Gastroesophageal sphincter (tissue), 3 donors: ENCODE measurements around the gene HRH3.

Experiments used
- POLR2A ChIP-seq, 2 donors: fragments of 450-650 bp; IDR thresholded peaks; one replicate each; pipeline ENCODE4 v1.6.1; 2017; ENCODE audit warnings: antibody characterized with exemption in 2 of 2, mild to moderate bottlenecking in 2 of 2, moderate library complexity in 1 of 2
- POLR2AphosphoS5 ChIP-seq: sonication (generic); formaldehyde crosslinking; IDR thresholded peaks from one replicate; pipeline ENCODE4 v1.6.1; 2017; ENCODE audit warnings: antibody characterized with exemption
- TF ChIP-seq, protein P1 (sequence below), 4 experiments: fragments of 200-600 bp in 2 of 4; fragments of 450-650 bp in 2 of 4; sonication (generic) in 1 of 4; IDR thresholded peaks; one replicate each; pipeline ENCODE4 v1.5.1; 2017 to 2019; ENCODE audit warnings: antibody characterized with exemption in 4 of 4, mild to moderate bottlenecking in 2 of 4, moderate library complexity in 2 of 4

DNA sequence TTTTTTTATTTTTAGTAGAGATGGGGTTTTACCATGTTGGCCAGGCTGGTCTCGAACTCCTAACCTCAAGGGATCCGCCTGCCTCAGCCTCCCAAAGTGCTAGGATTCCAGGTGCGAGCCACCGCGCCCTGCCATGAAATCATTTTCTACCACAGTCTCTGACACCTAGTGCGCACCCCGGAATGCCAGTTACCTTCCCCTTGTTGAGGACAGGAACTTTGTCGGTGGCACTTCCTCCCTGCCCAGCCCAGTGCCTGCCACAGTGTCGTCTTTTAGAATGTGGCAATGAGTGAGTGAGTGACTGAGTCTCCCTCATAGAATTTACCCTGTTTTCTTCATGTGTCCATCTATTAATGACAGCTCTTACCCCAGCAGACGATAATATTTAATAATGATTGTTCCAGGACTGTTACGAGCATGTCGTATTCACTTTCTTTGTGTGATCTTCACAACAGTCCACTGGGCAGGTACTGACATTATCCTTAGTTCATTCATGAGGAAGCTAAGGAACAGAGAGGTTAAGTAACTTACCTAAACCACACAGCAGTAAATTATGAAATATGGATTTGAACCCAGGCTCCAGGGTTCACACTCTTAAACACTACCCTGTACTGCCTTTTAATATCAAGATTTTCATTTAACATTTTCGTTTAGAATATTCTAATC, 20.1 kb upstream of the HRH3 start:
- TF ChIP-seq, protein P1, sequence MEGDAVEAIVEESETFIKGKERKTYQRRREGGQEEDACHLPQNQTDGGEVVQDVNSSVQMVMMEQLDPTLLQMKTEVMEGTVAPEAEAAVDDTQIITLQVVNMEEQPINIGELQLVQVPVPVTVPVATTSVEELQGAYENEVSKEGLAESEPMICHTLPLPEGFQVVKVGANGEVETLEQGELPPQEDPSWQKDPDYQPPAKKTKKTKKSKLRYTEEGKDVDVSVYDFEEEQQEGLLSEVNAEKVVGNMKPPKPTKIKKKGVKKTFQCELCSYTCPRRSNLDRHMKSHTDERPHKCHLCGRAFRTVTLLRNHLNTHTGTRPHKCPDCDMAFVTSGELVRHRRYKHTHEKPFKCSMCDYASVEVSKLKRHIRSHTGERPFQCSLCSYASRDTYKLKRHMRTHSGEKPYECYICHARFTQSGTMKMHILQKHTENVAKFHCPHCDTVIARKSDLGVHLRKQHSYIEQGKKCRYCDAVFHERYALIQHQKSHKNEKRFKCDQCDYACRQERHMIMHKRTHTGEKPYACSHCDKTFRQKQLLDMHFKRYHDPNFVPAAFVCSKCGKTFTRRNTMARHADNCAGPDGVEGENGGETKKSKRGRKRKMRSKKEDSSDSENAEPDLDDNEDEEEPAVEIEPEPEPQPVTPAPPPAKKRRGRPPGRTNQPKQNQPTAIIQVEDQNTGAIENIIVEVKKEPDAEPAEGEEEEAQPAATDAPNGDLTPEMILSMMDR (IDR thresholded peaks at IDR 0.05), result no peak
- TF ChIP-seq POLR2A (IDR thresholded peaks at IDR 0.05), result no peak
- no peak for TF ChIP-seq POLR2AphosphoS5
